NCI-H345 treated with DMSO at 0.1 percent for 48 hours (cell line): ENCODE measurements around the gene STRA6.
"Not testable (repeated sequence)": the region's sequence is repeated elsewhere in the genome, so short reads cannot be mapped to it uniquely, and the experiment has no call there.

ENCODE experiments used
- DNase-seq: peaks from one replicate; lab custom pipeline; 2025; ENCODE audit not compliant: unreplicated experiment; lab: John Stamatoyannopoulos, UW

STRA6 gene

GRCh38 chr15:74165461-74165860 lies 37.1 kb downstream of the STRA6 start:
- DNase-seq = no peak

GRCh38 chr15:74162195-74162536 lies 40.4 kb downstream of the STRA6 start:
- DNase-seq = not testable (repeated sequence)

- DNase-seq = not testable (repeated sequence)
Observed at GRCh38 chr15:74160390-74160789, 42.2 kb downstream of the STRA6 start.

GRCh38 chr15:74159773-74160172 lies 42.8 kb downstream of the STRA6 start:
- peak; percentile 12 for DNase-seq

- DNase-seq = no peak
Observed at GRCh38 chr15:74158855-74159650, 43.5 kb downstream of the STRA6 start.

GRCh38 chr15:74157868-74158827 lies 44.4 kb downstream of the STRA6 start:
- no peak for DNase-seq

- DNase-seq = peak; percentile 23
Observed at GRCh38 chr15:74156678-74157411, 45.7 kb downstream of the STRA6 start.

GRCh38 chr15:74155766-74156417 lies 46.7 kb downstream of the STRA6 start:
- DNase-seq = no peak

GRCh38 chr15:74147051-74147450 lies 55.5 kb downstream of the STRA6 start:
- DNase-seq = no peak

GRCh38 chr15:74146277-74146800 lies 56.2 kb downstream of the STRA6 start:
- no peak for DNase-seq

- DNase-seq = no peak
Observed at GRCh38 chr15:74144153-74144775, 58.3 kb downstream of the STRA6 start.

- no peak for DNase-seq
Observed at GRCh38 chr15:74141591-74141990, 61.0 kb downstream of the STRA6 start.

GRCh38 chr15:74138642-74139041 lies 63.9 kb downstream of the STRA6 start:
- DNase-seq = no peak

GRCh38 chr15:74137537-74137894 lies 65.1 kb downstream of the STRA6 start:
- DNase-seq = no peak

- no peak for DNase-seq
Observed at GRCh38 chr15:74136814-74137536, 65.6 kb downstream of the STRA6 start.

GRCh38 chr15:74136540-74136813 lies 66.1 kb downstream of the STRA6 start:
- DNase-seq = peak; percentile 70

GRCh38 chr15:74135041-74135565 lies 67.5 kb downstream of the STRA6 start:
- DNase-seq = no peak

- no peak for DNase-seq
Observed at GRCh38 chr15:74134387-74135027, 68.1 kb downstream of the STRA6 start.
